ENCODE results near the gene MIS18A.
"Not testable (repeated sequence)": the region's sequence is repeated elsewhere in the genome, so short reads cannot be mapped to it uniquely, and the experiment has no call there.

Gene MIS18A

DNA sequence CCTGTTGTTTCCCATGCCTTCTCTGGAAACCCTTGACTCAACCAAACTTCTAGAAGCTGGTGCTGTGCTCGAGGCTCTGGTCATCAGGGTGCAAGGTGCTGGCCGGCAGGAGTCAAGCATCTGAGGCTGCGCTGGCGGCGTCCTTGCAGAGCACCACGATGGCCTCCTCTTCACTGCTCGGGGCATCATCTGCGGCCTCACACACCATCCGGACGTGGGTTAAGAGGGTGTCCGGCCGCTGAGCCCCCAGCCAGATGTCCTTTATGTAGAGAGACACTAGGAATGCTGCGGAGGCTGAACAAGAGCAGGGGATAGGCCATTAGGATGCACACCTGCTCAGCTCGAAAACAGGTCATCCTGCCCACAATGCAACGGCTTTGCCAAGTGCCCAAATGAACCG lies 36.0 kb upstream of the MIS18A start:
- H3K27ac ChIP-seq = no peak overlapping the region
- no peak for DNase-seq (ENCODE audit: low spot score)
- H3K4me3 ChIP-seq = no peak overlapping the region
- TF ChIP-seq, protein P1, sequence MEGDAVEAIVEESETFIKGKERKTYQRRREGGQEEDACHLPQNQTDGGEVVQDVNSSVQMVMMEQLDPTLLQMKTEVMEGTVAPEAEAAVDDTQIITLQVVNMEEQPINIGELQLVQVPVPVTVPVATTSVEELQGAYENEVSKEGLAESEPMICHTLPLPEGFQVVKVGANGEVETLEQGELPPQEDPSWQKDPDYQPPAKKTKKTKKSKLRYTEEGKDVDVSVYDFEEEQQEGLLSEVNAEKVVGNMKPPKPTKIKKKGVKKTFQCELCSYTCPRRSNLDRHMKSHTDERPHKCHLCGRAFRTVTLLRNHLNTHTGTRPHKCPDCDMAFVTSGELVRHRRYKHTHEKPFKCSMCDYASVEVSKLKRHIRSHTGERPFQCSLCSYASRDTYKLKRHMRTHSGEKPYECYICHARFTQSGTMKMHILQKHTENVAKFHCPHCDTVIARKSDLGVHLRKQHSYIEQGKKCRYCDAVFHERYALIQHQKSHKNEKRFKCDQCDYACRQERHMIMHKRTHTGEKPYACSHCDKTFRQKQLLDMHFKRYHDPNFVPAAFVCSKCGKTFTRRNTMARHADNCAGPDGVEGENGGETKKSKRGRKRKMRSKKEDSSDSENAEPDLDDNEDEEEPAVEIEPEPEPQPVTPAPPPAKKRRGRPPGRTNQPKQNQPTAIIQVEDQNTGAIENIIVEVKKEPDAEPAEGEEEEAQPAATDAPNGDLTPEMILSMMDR (IDR thresholded peaks at IDR 0.05) = no peak

DNA sequence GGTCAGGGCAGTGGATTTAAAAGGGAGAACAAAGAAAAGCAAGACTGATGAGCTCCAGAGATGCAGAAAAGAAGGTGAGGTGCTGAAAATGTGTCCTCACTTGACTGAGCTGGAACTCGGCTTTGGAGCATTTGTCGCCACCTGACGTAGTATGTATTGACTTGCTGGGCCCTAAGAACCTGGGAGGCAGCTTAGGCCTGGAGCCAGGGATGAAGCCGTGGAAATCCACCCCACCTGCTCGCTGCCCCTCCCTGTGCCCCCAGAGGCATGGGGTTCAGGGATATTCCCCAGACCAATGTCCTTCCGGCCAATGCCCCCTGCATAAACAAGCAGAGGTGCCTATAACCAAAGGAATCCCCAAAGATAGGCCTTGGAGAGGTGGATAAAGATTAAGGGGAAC lies 34.1 kb upstream of the MIS18A start:
- H3K4me3 ChIP-seq = no peak overlapping the region
- no peak for DNase-seq (ENCODE audit: low spot score)
- no peak overlapping the region for H3K27ac ChIP-seq
- TF ChIP-seq, protein P1 (IDR thresholded peaks at IDR 0.05) = no peak

- H3K27ac ChIP-seq = no peak overlapping the region
- DNase-seq (ENCODE audit: low spot score) = no peak
- no peak overlapping the region for H3K4me3 ChIP-seq
- TF ChIP-seq, protein P1 (IDR thresholded peaks at IDR 0.05) = no peak
Measured at GRCh38 chr21:32312326-32312725, 33.5 kb upstream of the MIS18A start.

- DNase-seq (ENCODE audit: low spot score) = no peak
- TF ChIP-seq, protein P1 (IDR thresholded peaks at IDR 0.05) = no peak
- Histone ChIP-seq H3K4me3 (no peak overlapping the region), H3K27ac (no peak overlapping the region)
Measured at GRCh38 chr21:32311621-32312020, 32.8 kb upstream of the MIS18A start.

DNA sequence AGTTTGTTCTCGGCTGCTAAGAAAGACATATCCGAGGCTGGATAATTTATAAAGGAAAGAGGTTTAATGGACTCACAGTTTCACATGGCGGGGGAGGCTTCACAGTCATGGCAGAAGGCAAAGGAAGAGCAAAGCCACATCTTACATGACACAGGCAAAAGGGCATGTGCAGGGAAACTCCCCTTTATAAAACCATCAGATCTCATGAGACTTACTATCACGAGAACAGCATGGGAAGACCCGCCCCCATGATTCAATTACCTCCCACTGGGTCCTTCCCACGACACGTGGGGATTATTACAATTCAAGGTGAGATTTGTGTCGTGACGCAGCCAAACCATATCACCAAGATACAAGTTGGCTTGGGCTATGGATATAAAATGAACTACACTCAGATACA lies 32.1 kb upstream of the MIS18A start:
- not testable (repeated sequence) for H3K27ac ChIP-seq; DNase-seq (ENCODE audit: low spot score); H3K4me3 ChIP-seq

GRCh38 chr21:32309906-32310460 lies 31.1 kb upstream of the MIS18A start:
- DNase-seq (ENCODE audit: low spot score) = no peak
- TF ChIP-seq, protein P1 (IDR thresholded peaks at IDR 0.05) = no peak
- no peak overlapping the region for H3K4me3 ChIP-seq
- H3K27ac ChIP-seq = no peak overlapping the region

GRCh38 chr21:32308696-32309095 lies 29.8 kb upstream of the MIS18A start:
- TF ChIP-seq, protein P1 (IDR thresholded peaks at IDR 0.05) = no peak
- no peak overlapping the region for H3K4me3 ChIP-seq
- no peak overlapping the region for H3K27ac ChIP-seq
- no peak for DNase-seq (ENCODE audit: low spot score)

DNA sequence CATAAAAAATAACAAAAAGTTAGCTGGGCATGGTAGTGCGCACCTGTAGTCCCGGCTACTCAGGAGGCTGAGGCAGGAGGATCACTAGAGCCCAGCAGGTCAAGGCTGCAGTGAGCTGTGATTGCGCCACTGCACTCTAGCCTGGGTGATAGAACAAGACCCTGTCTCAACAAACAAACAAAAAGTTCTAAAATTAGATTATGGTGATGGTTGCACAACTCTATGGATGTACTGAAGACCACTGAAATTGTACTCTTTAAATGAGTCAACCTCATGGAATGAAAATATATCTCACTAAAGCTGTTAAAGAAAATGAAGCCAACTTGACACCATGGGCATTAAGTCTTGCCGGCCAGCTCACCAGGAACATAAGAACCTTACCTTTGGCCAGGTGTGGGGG lies 28.9 kb upstream of the MIS18A start:
- Histone ChIP-seq H3K27ac (no peak overlapping the region), H3K4me3 (no peak overlapping the region)
- TF ChIP-seq, protein P1 (IDR thresholded peaks at IDR 0.05) = no peak
- DNase-seq (ENCODE audit: low spot score) = no peak

Measured in coronary artery (tissue), 2 donors.